ENCODE data around the gene SP3.

SP3 gene

DNA sequence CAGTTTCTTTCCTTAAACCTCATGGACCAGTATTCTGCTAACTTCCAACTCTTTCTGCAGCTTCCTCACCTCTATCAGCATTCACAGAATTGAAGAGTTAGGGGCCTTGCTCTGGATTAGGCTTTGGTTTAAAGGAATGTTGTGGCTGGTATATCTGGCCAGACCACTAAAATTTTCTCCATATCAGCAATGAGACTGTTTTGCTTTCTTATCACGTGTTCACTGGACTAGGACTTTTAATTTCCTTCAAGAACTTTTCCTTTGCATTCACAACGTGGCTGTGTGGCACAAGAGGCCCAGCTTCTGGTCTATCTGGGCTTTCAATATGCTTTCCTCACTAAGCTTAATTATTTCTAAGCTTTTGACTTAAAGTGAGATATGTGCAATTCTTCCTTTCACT is 33.4 kb downstream of the SP3 start:
- H3K36me3 ChIP-seq (ENCODE audit: control insufficient read depth, insufficient read depth, low read length), result no peaks in the 10 kb centered on the region
- peaks cover 5% of the 10 kb centered on the region for H3K4me1 ChIP-seq (ENCODE audit: control insufficient read depth, insufficient read depth, low read length)
- H3K9me3 ChIP-seq (ENCODE audit: control insufficient read depth, insufficient read depth, low read length), result no peaks in the 10 kb centered on the region
- H3K27me3 ChIP-seq (ENCODE audit: control insufficient read depth, insufficient read depth, low read length), result no peaks in the 10 kb centered on the region
- H3K4me3 ChIP-seq (ENCODE audit: low read depth, low read length), result no peak overlapping the region
- no peak overlapping the region for H3K9ac ChIP-seq (ENCODE audit: low read depth, low read length)

DNA sequence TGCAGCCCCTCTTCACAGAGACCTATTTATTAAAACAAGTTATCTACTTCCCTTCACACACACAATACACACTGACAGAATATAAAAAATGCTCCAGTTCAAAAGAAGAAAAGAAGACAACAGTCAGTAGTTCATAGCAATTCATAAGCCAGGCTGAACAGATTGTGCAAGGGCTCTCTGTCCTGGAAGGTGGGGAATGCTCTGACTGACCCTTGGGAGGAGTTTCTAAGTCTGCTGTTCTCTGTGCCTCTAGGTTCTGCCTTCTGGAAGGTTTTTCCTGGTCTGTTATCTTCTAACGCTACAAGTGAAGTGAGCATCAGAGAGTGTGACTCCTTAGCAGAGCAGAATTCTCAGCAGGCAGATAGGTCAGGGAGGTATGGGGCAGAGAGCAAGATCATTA is 35.7 kb downstream of the SP3 start:
- Histone ChIP-seq H3K9me3 (ENCODE audit: control insufficient read depth, insufficient read depth, low read length) (no peaks in the 10 kb centered on the region), H3K36me3 (ENCODE audit: control insufficient read depth, insufficient read depth, low read length) (no peaks in the 10 kb centered on the region), H3K9ac (ENCODE audit: low read depth, low read length) (no peak overlapping the region), H3K4me3 (ENCODE audit: low read depth, low read length) (no peak overlapping the region), H3K27me3 (ENCODE audit: control insufficient read depth, insufficient read depth, low read length) (no peaks in the 10 kb centered on the region), H3K4me1 (ENCODE audit: control insufficient read depth, insufficient read depth, low read length) (no peaks in the 10 kb centered on the region)

DNA sequence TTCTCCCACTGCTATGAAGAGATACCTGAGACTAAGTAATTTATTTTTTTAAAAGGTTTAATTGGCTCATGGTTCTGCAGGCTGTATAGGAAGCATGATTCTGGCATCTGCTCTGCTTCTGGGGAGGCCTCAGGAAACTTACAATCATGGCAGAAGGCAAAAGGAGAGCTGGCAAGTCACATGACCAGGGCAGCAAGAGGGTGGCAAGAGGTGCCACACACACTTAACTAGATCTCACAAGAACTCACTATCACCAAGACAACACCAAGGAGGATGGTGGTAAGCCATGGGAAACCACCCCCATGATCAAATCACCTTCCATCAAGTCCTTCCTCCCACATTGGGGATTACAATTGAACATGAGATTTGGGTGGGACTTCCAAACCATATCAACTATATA is 38.3 kb downstream of the SP3 start:
- no peak overlapping the region for H3K4me3 ChIP-seq (ENCODE audit: low read depth, low read length)
- no peaks in the 10 kb centered on the region for H3K9me3 ChIP-seq (ENCODE audit: control insufficient read depth, insufficient read depth, low read length)
- no peaks in the 10 kb centered on the region for H3K4me1 ChIP-seq (ENCODE audit: control insufficient read depth, insufficient read depth, low read length)
- no peak overlapping the region for H3K9ac ChIP-seq (ENCODE audit: low read depth, low read length)
- H3K27me3 ChIP-seq (ENCODE audit: control insufficient read depth, insufficient read depth, low read length), result no peaks in the 10 kb centered on the region
- no peaks in the 10 kb centered on the region for H3K36me3 ChIP-seq (ENCODE audit: control insufficient read depth, insufficient read depth, low read length)

DNA sequence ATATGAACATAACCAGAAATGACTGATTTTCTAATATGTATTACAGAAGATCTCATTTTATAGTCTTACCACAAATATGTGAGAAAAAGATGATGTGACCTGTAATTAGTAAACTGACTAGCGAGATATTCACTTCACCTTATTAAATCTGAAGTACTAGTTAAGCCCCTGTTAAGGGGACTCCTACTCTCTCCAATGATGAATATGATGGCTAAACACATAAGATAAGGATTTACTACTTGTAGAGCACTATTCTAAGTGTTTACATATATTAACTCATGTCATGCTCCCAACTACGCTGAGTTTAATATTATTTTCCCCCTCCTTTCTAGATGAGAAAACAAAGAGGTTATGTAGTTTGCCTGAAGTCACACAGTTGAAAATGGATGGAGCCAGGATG is 40.9 kb downstream of the SP3 start:
- H3K27me3 ChIP-seq (ENCODE audit: control insufficient read depth, insufficient read depth, low read length), result no peaks in the 10 kb centered on the region
- H3K4me3 ChIP-seq (ENCODE audit: low read depth, low read length), result no peak overlapping the region
- no peaks in the 10 kb centered on the region for H3K4me1 ChIP-seq (ENCODE audit: control insufficient read depth, insufficient read depth, low read length)
- H3K36me3 ChIP-seq (ENCODE audit: control insufficient read depth, insufficient read depth, low read length), result no peaks in the 10 kb centered on the region
- no peak overlapping the region for H3K9ac ChIP-seq (ENCODE audit: low read depth, low read length)
- H3K9me3 ChIP-seq (ENCODE audit: control insufficient read depth, insufficient read depth, low read length), result no peaks in the 10 kb centered on the region

DNA sequence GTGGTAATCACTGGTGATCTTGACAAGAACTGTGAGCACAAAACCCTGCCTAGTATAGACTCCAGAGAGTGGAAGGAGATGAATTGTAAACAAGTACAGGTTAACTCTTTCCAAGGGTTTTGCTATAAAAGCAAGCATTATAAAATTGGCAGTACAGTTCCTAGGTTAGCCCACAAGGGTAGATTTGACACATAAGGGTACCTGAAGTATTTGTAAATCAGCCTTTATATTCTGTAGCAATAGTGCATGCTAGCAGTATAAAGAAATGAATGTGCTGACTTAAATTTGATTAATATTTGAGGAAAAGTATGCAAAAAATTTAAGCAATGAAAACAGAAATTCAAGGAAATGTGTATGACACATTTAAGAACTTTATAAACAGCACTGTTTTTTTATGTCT is 42.4 kb downstream of the SP3 start:
- H3K27me3 ChIP-seq (ENCODE audit: control insufficient read depth, insufficient read depth, low read length), result no peaks in the 10 kb centered on the region
- H3K4me3 ChIP-seq (ENCODE audit: low read depth, low read length), result no peak overlapping the region
- H3K9ac ChIP-seq (ENCODE audit: low read depth, low read length), result no peak overlapping the region
- no peaks in the 10 kb centered on the region for H3K36me3 ChIP-seq (ENCODE audit: control insufficient read depth, insufficient read depth, low read length)
- no peaks in the 10 kb centered on the region for H3K4me1 ChIP-seq (ENCODE audit: control insufficient read depth, insufficient read depth, low read length)
- no peaks in the 10 kb centered on the region for H3K9me3 ChIP-seq (ENCODE audit: control insufficient read depth, insufficient read depth, low read length)

DNA sequence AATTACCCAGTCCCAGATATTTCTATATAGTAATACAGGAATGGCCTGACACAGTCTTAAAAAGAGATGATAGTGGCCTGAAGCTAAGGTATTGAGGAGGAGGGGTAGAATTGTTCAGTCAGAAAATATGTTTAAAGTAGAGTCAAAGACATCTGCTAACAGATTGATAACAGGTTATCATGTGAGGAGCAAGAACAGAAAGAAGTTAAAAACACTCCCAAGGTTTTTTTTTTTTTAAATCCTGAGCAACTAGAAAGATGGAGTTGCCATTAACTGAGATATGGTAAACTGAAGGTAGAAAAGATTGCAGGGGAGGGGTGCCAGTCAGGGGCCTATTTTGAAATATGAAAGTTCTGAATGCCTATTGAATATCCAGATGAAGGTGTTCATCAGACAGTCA is 43.1 kb downstream of the SP3 start:
- no peaks in the 10 kb centered on the region for H3K36me3 ChIP-seq (ENCODE audit: control insufficient read depth, insufficient read depth, low read length)
- no peaks in the 10 kb centered on the region for H3K4me1 ChIP-seq (ENCODE audit: control insufficient read depth, insufficient read depth, low read length)
- H3K9me3 ChIP-seq (ENCODE audit: control insufficient read depth, insufficient read depth, low read length), result no peaks in the 10 kb centered on the region
- no peaks in the 10 kb centered on the region for H3K27me3 ChIP-seq (ENCODE audit: control insufficient read depth, insufficient read depth, low read length)
- H3K9ac ChIP-seq (ENCODE audit: low read depth, low read length), result no peak overlapping the region
- no peak overlapping the region for H3K4me3 ChIP-seq (ENCODE audit: low read depth, low read length)

DNA sequence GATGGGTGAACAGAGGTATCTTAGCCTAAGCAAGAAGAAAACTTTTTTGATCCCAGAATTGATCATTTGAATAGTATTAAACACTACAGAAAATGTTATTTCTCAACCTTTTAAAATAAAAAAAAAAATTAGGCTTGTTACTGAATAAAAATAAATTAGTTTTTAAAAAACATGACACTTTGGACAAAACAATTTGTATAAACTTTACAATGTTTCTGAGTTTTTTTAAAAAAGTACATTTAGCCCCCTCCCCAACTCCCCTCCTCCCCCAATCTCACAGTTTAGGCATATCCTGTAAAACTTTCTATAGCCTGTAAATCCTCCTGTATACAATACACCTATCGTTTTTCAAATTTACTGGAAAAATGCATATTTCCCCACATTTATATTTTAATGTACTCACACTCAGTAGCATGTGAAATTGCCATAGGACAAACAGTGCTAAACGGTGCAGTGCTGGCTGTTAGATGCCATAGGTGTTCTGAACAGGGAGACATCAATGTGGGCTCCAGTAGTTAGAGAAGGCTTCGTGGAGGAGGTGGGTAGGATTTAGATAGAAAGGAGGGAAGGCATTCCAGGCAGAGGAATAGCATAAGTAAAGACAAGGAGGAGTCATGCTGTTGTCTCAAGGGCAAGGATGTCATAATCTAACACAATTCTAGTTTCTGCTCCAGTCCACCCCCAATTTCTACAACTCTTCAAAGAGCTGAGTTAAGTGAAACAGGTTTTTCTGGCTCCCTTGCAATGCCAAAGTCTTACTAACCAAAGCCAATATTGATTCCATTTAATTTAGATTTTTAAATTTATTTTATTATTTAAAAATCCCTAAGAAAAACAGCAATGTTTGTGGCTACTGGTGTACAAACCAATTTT is 50.9 kb downstream of the SP3 start:
- Histone ChIP-seq H3K36me3 (ENCODE audit: control insufficient read depth, insufficient read depth, low read length) (no peaks in the 10 kb centered on the region), H3K4me1 (ENCODE audit: control insufficient read depth, insufficient read depth, low read length) (no peaks in the 10 kb centered on the region), H3K4me3 (ENCODE audit: low read depth, low read length) (no peak overlapping the region), H3K9ac (ENCODE audit: low read depth, low read length) (no peak overlapping the region), H3K27me3 (ENCODE audit: control insufficient read depth, insufficient read depth, low read length) (no peaks in the 10 kb centered on the region), H3K9me3 (ENCODE audit: control insufficient read depth, insufficient read depth, low read length) (no peaks in the 10 kb centered on the region)

DNA sequence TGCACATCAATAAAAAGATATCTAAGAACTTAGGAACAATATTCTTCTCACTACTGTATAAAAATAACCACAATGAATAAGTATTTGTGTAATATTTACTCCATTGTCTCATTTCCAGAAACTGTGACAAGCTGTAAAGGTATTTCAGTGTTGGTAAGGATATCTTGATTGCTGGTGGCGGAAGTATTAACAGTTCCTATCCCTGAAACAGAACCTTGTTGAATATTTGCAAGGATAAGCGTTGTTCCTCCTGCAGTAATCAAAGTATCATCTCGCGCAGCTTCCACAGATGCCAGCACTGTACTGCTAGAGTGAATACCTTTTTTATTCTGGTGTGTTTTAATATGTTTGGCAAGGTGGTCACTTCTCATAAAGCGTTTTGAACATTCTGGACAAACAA is 55.3 kb downstream of the SP3 start:
- Histone ChIP-seq H3K9me3 (ENCODE audit: control insufficient read depth, insufficient read depth, low read length) (no peaks in the 10 kb centered on the region), H3K36me3 (ENCODE audit: control insufficient read depth, insufficient read depth, low read length) (no peaks in the 10 kb centered on the region), H3K4me1 (ENCODE audit: control insufficient read depth, insufficient read depth, low read length) (no peaks in the 10 kb centered on the region), H3K4me3 (ENCODE audit: low read depth, low read length) (no peak overlapping the region), H3K9ac (ENCODE audit: low read depth, low read length) (no peak overlapping the region), H3K27me3 (ENCODE audit: control insufficient read depth, insufficient read depth, low read length) (no peaks in the 10 kb centered on the region)

DNA sequence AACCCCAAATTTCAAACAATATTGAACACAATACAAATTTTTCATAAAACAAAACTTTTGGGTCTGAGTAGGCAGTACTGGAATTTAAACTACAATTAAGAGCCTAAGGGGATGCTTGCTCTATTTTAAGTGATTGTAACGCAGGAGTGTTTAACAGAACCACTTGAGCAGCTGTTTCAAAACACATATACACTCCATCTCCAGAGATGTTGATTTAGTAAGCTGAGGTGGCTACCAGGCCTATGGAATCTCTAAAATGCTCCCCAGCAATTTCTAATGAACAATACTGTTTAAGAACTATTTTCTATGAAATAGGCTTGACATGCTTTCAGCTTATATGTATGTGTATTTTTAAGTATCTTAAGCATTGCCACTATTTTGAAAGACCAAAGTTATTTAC is 58.5 kb downstream of the SP3 start:
- no peaks in the 10 kb centered on the region for H3K9me3 ChIP-seq (ENCODE audit: control insufficient read depth, insufficient read depth, low read length)
- no peaks in the 10 kb centered on the region for H3K27me3 ChIP-seq (ENCODE audit: control insufficient read depth, insufficient read depth, low read length)
- no peak overlapping the region for H3K9ac ChIP-seq (ENCODE audit: low read depth, low read length)
- no peak overlapping the region for H3K4me3 ChIP-seq (ENCODE audit: low read depth, low read length)
- no peaks in the 10 kb centered on the region for H3K36me3 ChIP-seq (ENCODE audit: control insufficient read depth, insufficient read depth, low read length)
- H3K4me1 ChIP-seq (ENCODE audit: control insufficient read depth, insufficient read depth, low read length), result no peaks in the 10 kb centered on the region

DNA sequence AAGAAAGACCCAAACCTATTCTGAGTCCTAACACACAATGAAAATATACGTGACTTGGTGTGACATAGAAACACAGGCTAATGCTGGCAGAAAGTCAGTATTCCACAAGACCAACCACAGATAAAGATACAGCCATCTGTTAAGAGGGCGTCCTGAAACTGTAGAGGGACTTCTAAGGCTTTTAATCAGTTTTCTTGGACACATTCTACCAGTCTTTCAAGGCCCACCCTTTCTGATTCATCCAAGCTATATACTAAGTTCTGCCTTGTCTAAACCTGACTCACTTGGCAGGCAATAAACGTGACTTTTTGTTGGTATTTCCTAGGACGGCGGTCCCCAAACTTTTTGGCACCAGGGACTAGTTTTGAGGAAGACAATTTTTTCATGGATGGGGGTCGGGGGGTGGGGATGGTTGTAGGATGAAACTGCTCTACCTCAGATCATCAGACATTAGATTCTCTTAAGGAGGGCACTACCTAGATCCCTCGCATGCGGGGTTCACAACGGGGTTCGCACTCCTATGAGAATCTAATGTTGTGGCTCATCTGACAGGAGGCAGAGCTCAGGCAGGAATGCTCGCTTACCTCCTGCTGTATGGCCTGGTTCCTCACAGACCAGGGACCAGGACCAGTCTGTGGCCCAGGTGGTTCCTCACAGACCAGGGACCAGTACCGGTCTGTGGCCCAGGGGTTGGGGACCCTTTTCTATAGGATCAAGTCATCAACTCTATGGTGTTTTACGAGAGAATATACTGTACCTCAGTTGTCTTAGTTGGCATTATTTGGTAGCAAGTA is 61.4 kb downstream of the SP3 start:
- no peak overlapping the region for H3K4me3 ChIP-seq (ENCODE audit: low read depth, low read length)
- no peaks in the 10 kb centered on the region for H3K9me3 ChIP-seq (ENCODE audit: control insufficient read depth, insufficient read depth, low read length)
- H3K4me1 ChIP-seq (ENCODE audit: control insufficient read depth, insufficient read depth, low read length), result no peaks in the 10 kb centered on the region
- no peaks in the 10 kb centered on the region for H3K36me3 ChIP-seq (ENCODE audit: control insufficient read depth, insufficient read depth, low read length)
- no peak overlapping the region for H3K9ac ChIP-seq (ENCODE audit: low read depth, low read length)
- no peaks in the 10 kb centered on the region for H3K27me3 ChIP-seq (ENCODE audit: control insufficient read depth, insufficient read depth, low read length)

DNA sequence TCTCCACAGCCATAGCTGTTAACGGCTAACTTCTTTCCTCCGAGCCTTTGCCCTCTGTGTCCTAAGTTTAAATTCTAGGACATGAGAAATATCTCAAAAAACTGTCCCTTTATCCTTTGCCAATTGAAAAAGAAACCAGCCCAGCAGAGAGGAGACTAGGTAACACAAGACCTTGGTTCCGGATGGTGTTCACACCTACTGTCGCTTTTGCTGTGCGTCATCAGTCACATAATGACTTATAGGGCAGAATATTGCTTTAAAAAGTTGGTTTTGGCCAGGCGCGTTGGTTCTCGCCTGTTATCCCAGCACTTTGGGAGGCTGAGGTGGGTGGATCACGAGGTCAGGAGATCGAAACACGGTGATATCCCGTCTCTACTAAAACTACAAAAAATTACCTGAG is 66.2 kb downstream of the SP3 start:
- no peaks in the 10 kb centered on the region for H3K36me3 ChIP-seq (ENCODE audit: control insufficient read depth, insufficient read depth, low read length)
- no peak overlapping the region for H3K9ac ChIP-seq (ENCODE audit: low read depth, low read length)
- H3K27me3 ChIP-seq (ENCODE audit: control insufficient read depth, insufficient read depth, low read length), result no peaks in the 10 kb centered on the region
- H3K9me3 ChIP-seq (ENCODE audit: control insufficient read depth, insufficient read depth, low read length), result no peaks in the 10 kb centered on the region
- H3K4me3 ChIP-seq (ENCODE audit: low read depth, low read length), result no peak overlapping the region
- no peaks in the 10 kb centered on the region for H3K4me1 ChIP-seq (ENCODE audit: control insufficient read depth, insufficient read depth, low read length)

DNA sequence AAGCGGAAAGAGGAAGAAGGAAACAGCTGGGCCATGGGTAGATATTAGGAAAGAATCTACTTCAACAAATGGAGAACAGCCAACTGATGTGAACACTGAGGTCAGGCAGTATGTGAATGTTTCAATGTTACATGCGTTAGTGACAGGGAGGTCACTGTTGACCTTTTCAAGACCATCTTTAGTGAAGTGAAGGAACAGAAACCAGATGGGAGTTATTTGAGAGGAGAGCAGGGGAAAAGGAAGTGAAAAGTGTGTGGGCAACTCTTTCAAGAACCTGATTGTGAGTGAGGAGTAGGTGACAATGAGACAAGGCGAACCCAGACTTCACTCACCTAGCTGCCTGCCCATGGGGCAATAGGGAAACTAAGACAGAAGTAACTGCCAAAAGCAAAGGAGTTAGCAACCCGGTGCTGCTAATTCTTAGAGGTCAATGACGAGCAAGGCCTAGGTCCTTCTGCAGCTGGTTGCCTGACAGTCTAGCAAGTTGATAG is 67.0 kb downstream of the SP3 start:
- Histone ChIP-seq H3K9me3 (ENCODE audit: control insufficient read depth, insufficient read depth, low read length) (no peaks in the 10 kb centered on the region), H3K4me1 (ENCODE audit: control insufficient read depth, insufficient read depth, low read length) (no peaks in the 10 kb centered on the region), H3K36me3 (ENCODE audit: control insufficient read depth, insufficient read depth, low read length) (no peaks in the 10 kb centered on the region), H3K27me3 (ENCODE audit: control insufficient read depth, insufficient read depth, low read length) (no peaks in the 10 kb centered on the region), H3K4me3 (ENCODE audit: low read depth, low read length) (no peak overlapping the region), H3K9ac (ENCODE audit: low read depth, low read length) (no peak overlapping the region)

Measured in iPS-15b (cell line).